A673 (cell line): ENCODE results near the gene PCDHA7. TPM values are rescaled to one million over a fixed set of nuclear protein-coding genes. Genes with fewer than 3 reads are reported as not detected.
"Not testable (repeated sequence)": the region's sequence is repeated elsewhere in the genome, so short reads cannot be mapped to it uniquely, and the experiment has no call there.

ENCODE experiments used
- BruUV-seq: library from RNA; stranded (reverse); fragments of 400-500 nt; replicated peaks from 2 replicates; lab custom pipeline; 2021; lab: Mats Ljungman, UMichigan
- CTCF ChIA-PET: fragments of 300-600 bp; sonication (Branson Sonifier 250); formaldehyde crosslinking; loops from one replicate; lab custom pipeline; 2022; ENCODE audit warnings: antibody characterized with exemption; lab: Charles Lee
- POLR2A ChIA-PET: fragments of 300-600 bp; sonication (Branson Sonifier 250); formaldehyde crosslinking; loops from one replicate; lab custom pipeline; 2022; ENCODE audit warnings: antibody characterized with exemption; ENCODE audit not compliant: low non-redundant PET; lab: Charles Lee
- DNase-seq: peaks from one replicate; pipeline ENCODE4 v3.0.0-alpha.2; 2015; ENCODE audit warnings: low spot score
- H3K27ac ChIP-seq: fragments of 200-600 bp; sonication (generic); 2 replicates; pipeline ENCODE4 v1.5.1; 2016; ENCODE audit warnings: mixed run types, low read depth, mild to moderate bottlenecking, mixed read lengths, antibody characterized with exemption, low read length; ENCODE audit not compliant: poor library complexity, severe bottlenecking
- H3K27me3 ChIP-seq: fragments of 200-600 bp; sonication (generic); replicated peaks from 2 replicates; pipeline ENCODE4 v1.6.1; 2017; ENCODE audit warnings: mixed run types, low read depth, mild to moderate bottlenecking, mixed read lengths, antibody characterized with exemption, low read length; ENCODE audit not compliant: insufficient read depth, poor library complexity
- H3K36me3 ChIP-seq: fragments of 200-600 bp; sonication (generic); 2 replicates; pipeline ENCODE4 v1.6.1; 2016; ENCODE audit warnings: mixed run types, mild to moderate bottlenecking, mixed read lengths, antibody characterized with exemption, low read length; ENCODE audit not compliant: insufficient read depth, poor library complexity, severe bottlenecking
- H3K4me1 ChIP-seq: fragments of 200-600 bp; sonication (generic); 2 replicates; pipeline ENCODE4 v1.6.1; 2017; ENCODE audit warnings: mixed run types, mild to moderate bottlenecking, mixed read lengths, antibody characterized with exemption, low read length; ENCODE audit not compliant: insufficient read depth, poor library complexity, severe bottlenecking
- H3K4me3 ChIP-seq: fragments of 200-600 bp; sonication (generic); 2 replicates; pipeline ENCODE4 v1.5.1; 2016; ENCODE audit warnings: low read depth, mixed run types, mild to moderate bottlenecking, mixed read lengths, low read length; ENCODE audit not compliant: poor library complexity, severe bottlenecking
- H3K9me3 ChIP-seq: fragments of 200-600 bp; sonication (generic); 2 replicates; pipeline ENCODE4 v1.6.1; 2016; ENCODE audit warnings: mixed run types, low read depth, mild to moderate bottlenecking, mixed read lengths, antibody characterized with exemption, low read length; ENCODE audit not compliant: poor library complexity, severe bottlenecking
- EZH2 ChIP-seq: fragments of 200-600 bp; sonication (generic); IDR thresholded peaks from 2 replicates; pipeline ENCODE4 v1.6.1; 2017; ENCODE audit warnings: borderline replicate concordance, low read depth, mild to moderate bottlenecking, mixed read lengths, antibody characterized with exemption, low read length; ENCODE audit not compliant: poor library complexity, severe bottlenecking
- intact Hi-C: fragments of 100-400 bp; cut with micrococcal nuclease; formaldehyde crosslinking; loops from one replicate; pipeline ENCODE4 v1.10.0; 2022; ENCODE audit not compliant: unreplicated experiment
- total RNA-seq: library from RNA; stranded (reverse); gene quantifications from 2 replicates; pipeline ENCODE4 v1.2.3, GENCODE V29; 2021
- TF ChIP-seq, protein P1 (sequence below): fragments of 300-800, 200-600 bp; sonication (generic); conservative IDR thresholded peaks from 2 replicates; pipeline ENCODE4 v1.5.1; 2017; ENCODE audit warnings: low read depth, mild to moderate bottlenecking, antibody characterized with exemption, low read length, moderate library complexity, mixed read lengths

The PCDHA7 gene
- total RNA-seq, 1 experiment from 2014 or later, result 2.6 TPM

DNA sequence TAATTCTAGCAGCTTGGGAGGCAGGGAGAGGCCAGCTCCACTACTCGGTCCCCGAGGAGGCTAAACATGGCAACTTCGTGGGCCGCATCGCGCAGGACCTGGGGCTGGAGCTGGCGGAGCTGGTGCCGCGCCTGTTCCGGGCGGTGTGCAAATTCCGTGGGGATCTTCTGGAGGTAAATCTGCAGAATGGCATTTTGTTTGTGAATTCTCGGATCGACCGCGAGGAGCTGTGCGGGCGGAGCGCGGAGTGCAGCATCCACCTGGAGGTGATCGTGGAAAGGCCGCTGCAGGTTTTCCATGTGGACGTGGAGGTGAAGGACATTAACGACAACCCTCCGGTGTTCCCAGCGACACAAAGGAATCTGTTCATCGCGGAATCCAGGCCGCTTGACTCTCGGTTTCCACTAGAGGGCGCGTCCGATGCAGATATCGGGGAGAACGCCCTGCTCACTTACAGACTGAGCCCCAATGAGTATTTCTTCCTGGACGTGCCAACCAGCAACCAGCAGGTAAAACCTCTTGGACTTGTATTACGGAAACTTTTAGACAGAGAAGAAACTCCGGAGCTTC is 455 bp downstream of the PCDHA7 start:
- H3K9me3 ChIP-seq, result peaks cover 11% of the 10 kb centered on the region
- BruUV-seq, DNase-seq, H3K36me3 ChIP-seq, intact Hi-C loops, H3K27ac ChIP-seq, POLR2A ChIA-PET, H3K4me3 ChIP-seq, H3K27me3 ChIP-seq, CTCF ChIA-PET, H3K4me1 ChIP-seq: not testable (repeated sequence)

- no TSS peak for BruUV-seq
- H3K36me3 ChIP-seq, result no peaks in the 10 kb centered on the region
- CTCF ChIA-PET, result no interaction called here
- peaks cover 11% of the 10 kb centered on the region for H3K9me3 ChIP-seq
- H3K4me3 ChIP-seq, result no peak overlapping the region
- no peak for TF ChIP-seq EZH2
- TF ChIP-seq, protein P1, sequence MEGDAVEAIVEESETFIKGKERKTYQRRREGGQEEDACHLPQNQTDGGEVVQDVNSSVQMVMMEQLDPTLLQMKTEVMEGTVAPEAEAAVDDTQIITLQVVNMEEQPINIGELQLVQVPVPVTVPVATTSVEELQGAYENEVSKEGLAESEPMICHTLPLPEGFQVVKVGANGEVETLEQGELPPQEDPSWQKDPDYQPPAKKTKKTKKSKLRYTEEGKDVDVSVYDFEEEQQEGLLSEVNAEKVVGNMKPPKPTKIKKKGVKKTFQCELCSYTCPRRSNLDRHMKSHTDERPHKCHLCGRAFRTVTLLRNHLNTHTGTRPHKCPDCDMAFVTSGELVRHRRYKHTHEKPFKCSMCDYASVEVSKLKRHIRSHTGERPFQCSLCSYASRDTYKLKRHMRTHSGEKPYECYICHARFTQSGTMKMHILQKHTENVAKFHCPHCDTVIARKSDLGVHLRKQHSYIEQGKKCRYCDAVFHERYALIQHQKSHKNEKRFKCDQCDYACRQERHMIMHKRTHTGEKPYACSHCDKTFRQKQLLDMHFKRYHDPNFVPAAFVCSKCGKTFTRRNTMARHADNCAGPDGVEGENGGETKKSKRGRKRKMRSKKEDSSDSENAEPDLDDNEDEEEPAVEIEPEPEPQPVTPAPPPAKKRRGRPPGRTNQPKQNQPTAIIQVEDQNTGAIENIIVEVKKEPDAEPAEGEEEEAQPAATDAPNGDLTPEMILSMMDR, result no peak
- H3K4me1 ChIP-seq, result no peaks in the 10 kb centered on the region
- intact Hi-C loops, result no loop called here
- DNase-seq, result no peak
- H3K27me3 ChIP-seq, result no peaks in the 10 kb centered on the region
- H3K27ac ChIP-seq, result no peak overlapping the region
- POLR2A ChIA-PET, result no interaction called here
Measured at GRCh38 chr5:140835622-140836510, 1.8 kb downstream of the PCDHA7 start.

- ChIA-PET CTCF (interaction anchor here (0.6 to 1.8 kb wide), 12 partner anchors 10 to 199 kb away, joined by 3 to 13 read pairs (median 4); partner anchors contain the start of genes PCDHA10, PCDHA12, PCDHA13 and PCDHA5), POLR2A (interaction anchor here (0.6 kb wide), 1 partner anchor 232 kb away, joined by 3 read pairs; no protein-coding TSS in a partner anchor)
- H3K9me3 ChIP-seq, result no peaks in the 10 kb centered on the region
- H3K27me3 ChIP-seq, result no peaks in the 10 kb centered on the region
- no peaks in the 10 kb centered on the region for H3K36me3 ChIP-seq
- intact Hi-C loops, result no loop called here
- BruUV-seq, result no TSS peak
- peak; percentile 76 for DNase-seq
- TF ChIP-seq, protein P1, result peak; percentile 71
- no peak for TF ChIP-seq EZH2
- peak within 1 kb of the TSS; percentile 52 for H3K4me3 ChIP-seq
- H3K27ac ChIP-seq, result no peak within 1 kb of the TSS
- no peaks in the 10 kb centered on the region for H3K4me1 ChIP-seq
Measured at GRCh38 chr5:140840978-140841962, 7.2 kb downstream of the PCDHA7 start, which contains the start of gene PCDHA8. TSS of gene PCDHA8 (plus strand) at chr5:140841187. CDS start at chr5:140841322, 135 bp downstream.
